ENCODE measurements around the gene U2AF1L4. TPM values are rescaled to one million over a fixed set of nuclear protein-coding genes. Genes with fewer than 3 reads are reported as not detected.

U2AF1L4 gene
- total and polyA plus RNA-seq, 2 experiments from 2014 or later, result 30.3 to 61.7 TPM

DNA sequence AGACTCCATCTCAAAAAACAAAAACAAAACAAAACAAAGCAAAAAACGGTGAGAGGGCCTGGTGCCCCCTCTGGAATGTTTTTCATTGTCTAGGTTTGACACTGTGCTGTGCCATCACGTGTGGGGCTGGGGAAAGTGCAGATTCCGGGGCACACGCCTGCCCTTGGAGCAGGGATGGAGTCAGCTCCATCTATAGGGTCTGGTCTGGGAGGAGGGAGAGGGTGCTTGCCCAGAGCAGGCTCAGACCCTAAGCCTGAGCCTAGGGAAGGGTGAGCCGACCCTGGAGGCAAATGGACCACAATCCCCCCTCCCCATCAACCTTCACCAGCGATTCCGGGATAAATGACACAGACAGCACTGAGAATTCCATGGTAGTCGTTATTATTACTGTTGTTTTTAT is 51.8 kb downstream of the U2AF1L4 start:
- no peaks in the 10 kb centered on the region for H3K36me3 ChIP-seq
- H3K4me3 ChIP-seq, result no peak overlapping the region
- H3K4me1 ChIP-seq (ENCODE audit: low read depth), result no peaks in the 10 kb centered on the region
- H3K9me3 ChIP-seq (ENCODE audit: low read depth), result no peaks in the 10 kb centered on the region
- no peak for DNase-seq (ENCODE audit: low read depth in 1 of 2, low spot score in 1 of 2)
- H3K27me3 ChIP-seq, result no peaks in the 10 kb centered on the region
- TF ChIP-seq, protein P1, sequence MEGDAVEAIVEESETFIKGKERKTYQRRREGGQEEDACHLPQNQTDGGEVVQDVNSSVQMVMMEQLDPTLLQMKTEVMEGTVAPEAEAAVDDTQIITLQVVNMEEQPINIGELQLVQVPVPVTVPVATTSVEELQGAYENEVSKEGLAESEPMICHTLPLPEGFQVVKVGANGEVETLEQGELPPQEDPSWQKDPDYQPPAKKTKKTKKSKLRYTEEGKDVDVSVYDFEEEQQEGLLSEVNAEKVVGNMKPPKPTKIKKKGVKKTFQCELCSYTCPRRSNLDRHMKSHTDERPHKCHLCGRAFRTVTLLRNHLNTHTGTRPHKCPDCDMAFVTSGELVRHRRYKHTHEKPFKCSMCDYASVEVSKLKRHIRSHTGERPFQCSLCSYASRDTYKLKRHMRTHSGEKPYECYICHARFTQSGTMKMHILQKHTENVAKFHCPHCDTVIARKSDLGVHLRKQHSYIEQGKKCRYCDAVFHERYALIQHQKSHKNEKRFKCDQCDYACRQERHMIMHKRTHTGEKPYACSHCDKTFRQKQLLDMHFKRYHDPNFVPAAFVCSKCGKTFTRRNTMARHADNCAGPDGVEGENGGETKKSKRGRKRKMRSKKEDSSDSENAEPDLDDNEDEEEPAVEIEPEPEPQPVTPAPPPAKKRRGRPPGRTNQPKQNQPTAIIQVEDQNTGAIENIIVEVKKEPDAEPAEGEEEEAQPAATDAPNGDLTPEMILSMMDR (IDR thresholded peaks at IDR 0.05; ENCODE audit: low read depth, low read length), result no peak
- H3K27ac ChIP-seq, result no peak overlapping the region

Other genes with a start within 250 kb of the U2AF1L4 start
- gene DMKN, start 231.8 kb downstream of the U2AF1L4 start, total RNA-seq, result 232 and 289 TPM in 2 replicates
- gene DMKN, start 231.8 kb downstream of the U2AF1L4 start, polyA plus RNA-seq, result 220 and 329 TPM in 2 replicates
- gene SBSN, start 217.1 kb downstream of the U2AF1L4 start, total RNA-seq, result 0.15 TPM in 1 of 2 replicates, not detected in the other
- gene SBSN, start 217.1 kb downstream of the U2AF1L4 start, polyA plus RNA-seq, result not detected in 2 replicates
- 0.46 TPM in 1 of 2 replicates, not detected in the other for gene GAPDHS, start 212.0 kb downstream of the U2AF1L4 start, total RNA-seq
- gene GAPDHS, start 212.0 kb downstream of the U2AF1L4 start, polyA plus RNA-seq, result not detected in 2 replicates
- 95.9 and 149 TPM in 2 replicates for gene TMEM147, start 199.8 kb downstream of the U2AF1L4 start, total RNA-seq
- 186 and 260 TPM in 2 replicates for gene TMEM147, start 199.8 kb downstream of the U2AF1L4 start, polyA plus RNA-seq
- gene ATP4A, start 181.8 kb downstream of the U2AF1L4 start, total RNA-seq, result 0.74 TPM in 1 of 2 replicates, not detected in the other
- gene ATP4A, start 181.8 kb downstream of the U2AF1L4 start, polyA plus RNA-seq, result 0.10 TPM in 1 of 2 replicates, not detected in the other
- not detected in 2 replicates for gene PMIS2, start 159.2 kb downstream of the U2AF1L4 start, total RNA-seq
- gene PMIS2, start 159.2 kb downstream of the U2AF1L4 start, polyA plus RNA-seq, result not detected in 2 replicates
- gene HAUS5, start 132.7 kb downstream of the U2AF1L4 start, total RNA-seq, result 17.2 and 20.5 TPM in 2 replicates
- gene HAUS5, start 132.7 kb downstream of the U2AF1L4 start, polyA plus RNA-seq, result 25.5 and 29.6 TPM in 2 replicates
- 128 and 146 TPM in 2 replicates for gene RBM42, start 116.4 kb downstream of the U2AF1L4 start, total RNA-seq
- gene RBM42, start 116.4 kb downstream of the U2AF1L4 start, polyA plus RNA-seq, result 161 and 170 TPM in 2 replicates
- gene ETV2, start 103.7 kb downstream of the U2AF1L4 start, total RNA-seq, result 1.1 and 3.1 TPM in 2 replicates
- 3.1 and 4.0 TPM in 2 replicates for gene ETV2, start 103.7 kb downstream of the U2AF1L4 start, polyA plus RNA-seq
- gene COX6B1, start 97.1 kb downstream of the U2AF1L4 start, total RNA-seq, result 817 and 1,352 TPM in 2 replicates
- 1,159 and 1,609 TPM in 2 replicates for gene COX6B1, start 97.1 kb downstream of the U2AF1L4 start, polyA plus RNA-seq
- gene UPK1A, start 78.9 kb downstream of the U2AF1L4 start, total RNA-seq, result 1.2 TPM in 1 of 2 replicates, not detected in the other
- gene UPK1A, start 78.9 kb downstream of the U2AF1L4 start, polyA plus RNA-seq, result 0.67 and 1.4 TPM in 2 replicates
- gene ZBTB32, start 40.9 kb downstream of the U2AF1L4 start, total RNA-seq, result not detected in 2 replicates
- gene ZBTB32, start 40.9 kb downstream of the U2AF1L4 start, polyA plus RNA-seq, result 0.53 and 0.59 TPM in 2 replicates
- gene KMT2B, start 27.4 kb downstream of the U2AF1L4 start, total RNA-seq, result 18.2 and 38.1 TPM in 2 replicates
- gene KMT2B, start 27.4 kb downstream of the U2AF1L4 start, polyA plus RNA-seq, result 8.9 and 11.9 TPM in 2 replicates
- 1.5 and 2.6 TPM in 2 replicates for gene IGFLR1, start 3.0 kb downstream of the U2AF1L4 start, total RNA-seq
- gene IGFLR1, start 3.0 kb downstream of the U2AF1L4 start, polyA plus RNA-seq, result 2.4 and 5.5 TPM in 2 replicates
- gene PSENEN, start 233 bp upstream of the U2AF1L4 start, total RNA-seq, result 43.7 and 65.4 TPM in 2 replicates
- gene PSENEN, start 233 bp upstream of the U2AF1L4 start, polyA plus RNA-seq, result 158 and 173 TPM in 2 replicates
- gene LIN37, start 3.2 kb upstream of the U2AF1L4 start, total RNA-seq, result 16.0 and 16.8 TPM in 2 replicates
- 11.4 and 16.3 TPM in 2 replicates for gene LIN37, start 3.2 kb upstream of the U2AF1L4 start, polyA plus RNA-seq
- 0.51 and 2.5 TPM in 2 replicates for gene HSPB6, start 11.6 kb upstream of the U2AF1L4 start, total RNA-seq
- 0.76 and 2.6 TPM in 2 replicates for gene HSPB6, start 11.6 kb upstream of the U2AF1L4 start, polyA plus RNA-seq
- 14.8 and 16.3 TPM in 2 replicates for gene PROSER3, start 12.8 kb upstream of the U2AF1L4 start, total RNA-seq
- gene PROSER3, start 12.8 kb upstream of the U2AF1L4 start, polyA plus RNA-seq, result 28.9 and 35.7 TPM in 2 replicates
- 10.9 and 47.4 TPM in 2 replicates for gene ARHGAP33, start 30.1 kb upstream of the U2AF1L4 start, total RNA-seq
- 16.1 and 31.9 TPM in 2 replicates for gene ARHGAP33, start 30.1 kb upstream of the U2AF1L4 start, polyA plus RNA-seq
- gene PRODH2, start 67.4 kb upstream of the U2AF1L4 start, total RNA-seq, result 0.09 TPM in 1 of 2 replicates, not detected in the other
- not detected in 2 replicates for gene PRODH2, start 67.4 kb upstream of the U2AF1L4 start, polyA plus RNA-seq
- gene NPHS1, start 107.1 kb upstream of the U2AF1L4 start, total RNA-seq, result 1.1 and 1.3 TPM in 2 replicates
- 0.37 TPM in 1 of 2 replicates, not detected in the other for gene NPHS1, start 107.1 kb upstream of the U2AF1L4 start, polyA plus RNA-seq
- gene KIRREL2, start 111.5 kb upstream of the U2AF1L4 start, total RNA-seq, result 3.5 and 4.2 TPM in 2 replicates
- gene KIRREL2, start 111.5 kb upstream of the U2AF1L4 start, polyA plus RNA-seq, result 3.2 and 3.7 TPM in 2 replicates
- gene APLP1, start 123.2 kb upstream of the U2AF1L4 start, total RNA-seq, result 126 and 134 TPM in 2 replicates
- 117 and 157 TPM in 2 replicates for gene APLP1, start 123.2 kb upstream of the U2AF1L4 start, polyA plus RNA-seq
- gene NFKBID, start 155.1 kb upstream of the U2AF1L4 start, total RNA-seq, result 3.7 and 5.1 TPM in 2 replicates
- gene NFKBID, start 155.1 kb upstream of the U2AF1L4 start, polyA plus RNA-seq, result 6.4 and 8.5 TPM in 2 replicates
- 2.5 TPM in 1 of 2 replicates, not detected in the other for gene HCST, start 157.1 kb upstream of the U2AF1L4 start, total RNA-seq
- gene HCST, start 157.1 kb upstream of the U2AF1L4 start, polyA plus RNA-seq, result 2.1 and 2.4 TPM in 2 replicates
- 2.9 TPM in 1 of 2 replicates, not detected in the other for gene TYROBP, start 162.9 kb upstream of the U2AF1L4 start, total RNA-seq
- gene TYROBP, start 162.9 kb upstream of the U2AF1L4 start, polyA plus RNA-seq, result 0.79 TPM in 1 of 2 replicates, not detected in the other
- 13.4 and 14.3 TPM in 2 replicates for gene LRFN3, start 191.0 kb upstream of the U2AF1L4 start, total RNA-seq
- 10.3 and 16.0 TPM in 2 replicates for gene LRFN3, start 191.0 kb upstream of the U2AF1L4 start, polyA plus RNA-seq
- gene SDHAF1, start 249.8 kb upstream of the U2AF1L4 start, total RNA-seq, result 49.6 and 58.0 TPM in 2 replicates
- gene SDHAF1, start 249.8 kb upstream of the U2AF1L4 start, polyA plus RNA-seq, result 31.9 and 36.2 TPM in 2 replicates